Measurements from ENCODE around the gene UBA52. TPM values are rescaled to one million over a fixed set of nuclear protein-coding genes. Genes with fewer than 3 reads are reported as not detected.
A peak's percentile ranks its signal among the peaks of the same experiment; 100 is the strongest.

UBA52 gene
- total RNA-seq, 1 donor from 2014 or later: 859 TPM

DNA sequence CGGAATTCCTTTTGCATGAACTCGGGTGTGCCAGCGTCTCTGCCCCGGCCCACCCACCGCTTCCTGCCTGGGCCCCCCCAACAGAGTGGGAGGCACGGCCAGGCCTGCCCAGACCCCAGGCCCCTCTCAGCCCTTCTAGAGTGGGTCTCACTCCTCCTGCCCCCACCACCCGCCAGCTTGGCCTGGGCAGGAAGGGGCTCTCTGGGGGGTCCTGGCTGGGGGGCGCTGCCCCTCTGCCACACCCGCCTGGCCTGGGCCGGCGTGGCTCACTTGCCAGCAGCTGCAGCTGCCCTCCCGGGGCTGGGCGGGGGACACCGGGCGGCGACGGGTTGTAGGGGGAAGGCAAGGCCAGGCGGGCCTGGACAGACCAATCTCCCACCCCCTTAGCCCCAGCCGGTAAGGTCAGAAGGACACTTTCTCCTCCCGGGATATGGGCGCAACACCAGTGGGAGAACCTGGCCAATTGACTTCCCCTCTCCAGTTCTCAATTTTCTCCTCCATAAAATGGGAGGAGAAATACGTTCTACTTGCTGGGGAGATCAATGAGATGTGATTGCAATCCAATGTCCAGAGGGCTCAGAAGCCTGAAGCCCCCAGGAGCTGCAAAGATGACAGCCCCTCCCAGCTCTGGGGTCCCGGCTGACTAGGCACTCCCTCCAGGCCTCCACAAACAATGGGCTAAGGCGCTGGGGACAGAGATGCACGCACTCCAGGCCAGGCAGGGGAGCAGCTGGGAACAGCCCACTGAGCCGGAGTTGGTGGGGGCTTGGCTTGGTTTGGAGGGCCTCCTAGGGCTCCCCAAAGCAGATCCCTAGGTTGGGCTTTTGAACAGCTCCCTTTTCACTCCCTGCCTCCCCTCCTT, 32.5 kb downstream of the UBA52 start:
- Histone ChIP-seq H3K27me3 (ENCODE audit: control insufficient read depth, insufficient read depth, low read length) (peaks cover 64% of the 10 kb centered on the region), H3K4me3 (ENCODE audit: low read depth, low read length) (no peak overlapping the region), H3K36me3 (ENCODE audit: control insufficient read depth, insufficient read depth, low read length) (no peaks in the 10 kb centered on the region)
- TF ChIP-seq CTCF (IDR thresholded peaks at IDR 0.05; ENCODE audit: insufficient read depth, low read length, poor library complexity, severe bottlenecking): no peak
- no peak for DNase-seq (ENCODE audit: low read depth)

GRCh38 chr19:18604820-18605159, 33.1 kb downstream of the UBA52 start:
- DNase-seq (ENCODE audit: low read depth): no peak
- H3K27me3 ChIP-seq (ENCODE audit: control insufficient read depth, insufficient read depth, low read length): peaks cover 65% of the 10 kb centered on the region
- no peak overlapping the region for H3K4me3 ChIP-seq (ENCODE audit: low read depth, low read length)
- no peaks in the 10 kb centered on the region for H3K36me3 ChIP-seq (ENCODE audit: control insufficient read depth, insufficient read depth, low read length)
- no peak for TF ChIP-seq CTCF (IDR thresholded peaks at IDR 0.05; ENCODE audit: insufficient read depth, low read length, poor library complexity, severe bottlenecking)

DNA sequence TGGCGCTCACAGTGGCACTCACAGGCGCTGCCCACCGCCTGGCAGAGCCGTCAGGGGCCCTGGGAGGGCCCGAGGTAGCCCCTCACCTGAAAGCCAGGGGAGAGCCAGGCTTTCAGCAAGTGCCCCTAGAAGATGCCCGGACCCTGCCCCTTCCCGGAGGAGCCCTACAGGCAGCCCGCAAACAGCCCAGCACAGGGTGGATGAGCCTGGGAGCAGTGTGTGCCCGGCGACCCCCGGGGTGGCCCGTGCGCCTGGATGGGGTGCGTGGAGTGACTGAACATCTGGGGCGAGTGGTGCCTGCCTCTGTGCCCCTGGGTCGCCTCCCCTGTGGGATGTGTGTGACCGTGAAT, 33.5 kb downstream of the UBA52 start:
- peaks cover 69% of the 10 kb centered on the region for H3K27me3 ChIP-seq (ENCODE audit: control insufficient read depth, insufficient read depth, low read length)
- DNase-seq (ENCODE audit: low read depth): no peak
- no peak for TF ChIP-seq CTCF (IDR thresholded peaks at IDR 0.05; ENCODE audit: insufficient read depth, low read length, poor library complexity, severe bottlenecking)
- no peak overlapping the region for H3K4me3 ChIP-seq (ENCODE audit: low read depth, low read length)
- H3K36me3 ChIP-seq (ENCODE audit: control insufficient read depth, insufficient read depth, low read length): no peaks in the 10 kb centered on the region

- peaks cover 75% of the 10 kb centered on the region for H3K27me3 ChIP-seq (ENCODE audit: control insufficient read depth, insufficient read depth, low read length)
- peak overlapping the region; percentile 19 for H3K4me3 ChIP-seq (ENCODE audit: low read depth, low read length)
- TF ChIP-seq CTCF (IDR thresholded peaks at IDR 0.05; ENCODE audit: insufficient read depth, low read length, poor library complexity, severe bottlenecking): no peak
Observed at GRCh38 chr19:18605546-18606280, 34.1 kb downstream of the UBA52 start.

DNA sequence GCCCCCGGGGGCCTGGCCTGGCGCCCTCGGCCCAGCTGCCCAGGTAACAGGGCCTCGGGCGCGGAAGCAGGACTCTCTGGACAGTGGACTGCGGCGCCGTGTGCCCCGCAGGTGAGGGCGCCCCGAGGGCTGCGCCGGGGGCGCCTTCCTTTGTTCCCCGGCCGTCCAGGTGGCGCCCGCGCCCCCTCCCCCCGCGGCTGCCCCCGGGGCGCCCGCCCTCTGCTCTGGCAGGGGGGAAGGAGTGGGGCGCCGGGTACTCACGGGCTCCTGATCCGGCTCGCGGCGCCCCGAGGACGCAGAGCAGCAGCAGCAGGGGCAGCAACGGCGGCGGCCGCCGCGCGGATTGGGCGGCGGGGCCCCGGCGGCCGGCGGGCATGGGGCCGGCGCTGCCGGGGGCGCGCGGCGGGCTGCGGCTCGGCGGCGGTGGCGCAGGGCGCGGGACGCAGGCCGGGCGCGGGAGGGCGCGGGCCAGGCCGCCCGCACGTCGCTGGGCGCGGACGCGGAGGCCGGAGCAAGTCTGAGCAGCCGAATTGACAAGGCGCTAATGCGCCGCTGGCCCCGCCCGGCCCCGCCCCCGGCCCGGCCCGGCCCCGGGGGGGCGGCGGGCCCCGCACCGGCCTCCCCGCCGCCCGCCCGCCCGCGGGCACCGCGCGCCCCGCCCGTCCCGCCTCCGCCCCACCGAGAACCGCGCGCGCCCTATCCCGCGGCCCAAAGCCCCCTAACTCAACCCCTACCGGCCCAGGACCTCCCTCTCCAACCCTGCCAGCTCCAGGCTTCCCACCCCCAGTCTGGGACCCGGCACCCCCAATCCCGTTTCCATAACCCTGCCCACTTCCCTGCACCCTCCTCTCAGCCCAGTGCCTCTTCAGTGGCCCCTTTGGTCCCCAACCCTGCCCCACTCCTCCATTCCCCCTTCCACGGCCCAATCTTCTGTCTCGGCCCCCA, 34.9 kb downstream of the UBA52 start, which contains the start of gene CRLF1:
CRLF1 (minus strand) TSS at position 519 of the 945 bp plus-strand sequence; CDS start at position 376, 143 bp downstream.
- no peak for DNase-seq (ENCODE audit: low read depth)
- H3K4me3 ChIP-seq (ENCODE audit: low read depth, low read length): peak within 1 kb of the TSS; percentile 19
- TF ChIP-seq CTCF (IDR thresholded peaks at IDR 0.05; ENCODE audit: insufficient read depth, low read length, poor library complexity, severe bottlenecking): no peak
- H3K36me3 ChIP-seq (ENCODE audit: control insufficient read depth, insufficient read depth, low read length): no peaks in the 10 kb centered on the region
- peaks cover 82% of the 10 kb centered on the region for H3K27me3 ChIP-seq (ENCODE audit: control insufficient read depth, insufficient read depth, low read length)

More at GRCh38 chr19:18605546-18606280, 34.1 kb downstream of the UBA52 start:
- H3K36me3 ChIP-seq (ENCODE audit: control insufficient read depth, insufficient read depth, low read length): no peaks in the 10 kb centered on the region
- DNase-seq (ENCODE audit: low read depth): no peak
